ENCODE data around the gene DSCAM.
"Not testable (repeated sequence)": the region's sequence is repeated elsewhere in the genome, so short reads cannot be mapped to it uniquely, and the experiment has no call there.

DSCAM gene

DNA sequence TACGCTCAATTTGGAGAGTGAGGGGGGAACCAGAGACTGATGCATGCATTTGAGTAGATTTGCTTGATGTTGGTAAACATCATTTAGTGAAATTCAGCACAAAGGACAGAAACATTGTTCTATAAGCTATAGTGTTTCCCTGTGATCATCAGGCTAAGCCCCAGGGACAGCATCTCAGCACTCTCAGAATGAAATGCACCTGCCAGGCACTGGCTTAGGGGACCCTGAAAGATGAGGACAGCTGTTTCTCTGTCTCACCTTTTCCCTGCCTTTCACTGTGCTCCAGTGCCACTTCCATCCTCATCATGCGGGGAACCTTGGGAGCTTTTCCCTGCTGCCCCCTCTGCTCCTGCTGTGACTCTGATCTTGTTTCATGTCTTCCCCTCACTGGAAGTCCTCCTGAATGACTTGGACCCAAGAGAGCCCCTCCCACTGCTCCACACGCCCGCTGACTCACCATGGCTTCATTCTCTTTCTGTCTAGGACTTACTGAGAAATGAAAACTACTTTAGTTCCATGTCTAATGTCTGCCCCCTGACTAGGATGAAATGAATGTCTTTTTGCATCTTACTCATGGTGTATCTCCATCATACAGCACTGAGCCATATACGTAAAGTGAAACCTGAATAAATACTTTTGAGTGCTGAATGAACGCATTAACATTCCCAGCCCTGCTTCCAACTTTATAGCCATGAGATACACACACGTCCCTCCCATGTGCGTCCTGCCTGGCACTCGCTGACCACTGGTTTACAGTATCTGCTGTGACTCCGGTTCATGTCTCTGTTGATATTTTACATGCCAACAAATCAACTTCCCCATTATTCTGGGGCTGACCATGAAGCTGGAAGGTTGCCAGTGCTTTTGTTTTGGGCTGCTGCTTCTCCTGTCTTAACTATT, 797.7 kb downstream of the DSCAM start:
- no peaks in the 10 kb centered on the region for H3K36me3 Mint-ChIP-seq
- no peaks in the 10 kb centered on the region for H3K9me3 Mint-ChIP-seq (ENCODE audit: low read depth)
- H3K4me3 Mint-ChIP-seq: no peak overlapping the region
- H3K27me3 Mint-ChIP-seq: peaks cover 3% of the 10 kb centered on the region
- H3K4me1 Mint-ChIP-seq (ENCODE audit: low read depth): no peaks in the 10 kb centered on the region
- H3K27ac Mint-ChIP-seq: no peak overlapping the region

DNA sequence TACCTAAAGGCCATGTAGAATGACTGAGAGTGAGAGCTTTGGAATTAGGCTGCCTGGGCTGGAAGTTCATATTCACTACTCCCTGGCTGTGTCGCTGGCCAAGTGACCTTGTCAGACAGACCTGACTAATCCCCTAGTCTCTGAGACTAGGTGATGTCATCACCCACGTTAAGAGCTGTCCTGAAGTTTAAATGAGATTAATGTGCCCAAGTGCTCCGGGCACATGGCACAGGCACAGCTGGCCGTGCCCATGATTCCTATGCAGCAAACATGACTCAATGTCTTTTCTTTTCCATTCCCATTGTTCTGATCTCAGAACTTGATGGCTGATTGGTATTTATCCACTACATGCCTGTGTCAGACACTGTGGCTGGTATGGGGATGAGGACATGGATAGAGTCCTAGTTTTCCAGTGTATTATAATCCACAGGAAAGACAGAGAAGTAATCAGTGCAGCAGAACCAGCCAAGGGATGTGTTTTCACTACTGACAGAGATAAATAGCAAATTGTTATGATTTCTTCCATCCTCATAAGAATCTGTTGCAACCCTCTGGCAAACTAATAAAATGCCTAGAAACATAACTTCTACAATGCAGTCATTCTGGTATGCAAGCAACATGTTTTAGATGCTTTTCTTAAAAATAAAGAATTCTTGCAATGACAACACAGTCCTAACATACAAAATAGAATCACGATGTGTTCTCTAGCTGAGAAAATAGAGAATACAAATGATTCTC, 798.8 kb downstream of the DSCAM start:
- no peak overlapping the region for H3K27ac Mint-ChIP-seq
- no peak overlapping the region for H3K4me3 Mint-ChIP-seq
- no peaks in the 10 kb centered on the region for H3K4me1 Mint-ChIP-seq (ENCODE audit: low read depth)
- H3K9me3 Mint-ChIP-seq (ENCODE audit: low read depth): no peaks in the 10 kb centered on the region
- H3K36me3 Mint-ChIP-seq: no peaks in the 10 kb centered on the region
- peaks cover 3% of the 10 kb centered on the region for H3K27me3 Mint-ChIP-seq

DNA sequence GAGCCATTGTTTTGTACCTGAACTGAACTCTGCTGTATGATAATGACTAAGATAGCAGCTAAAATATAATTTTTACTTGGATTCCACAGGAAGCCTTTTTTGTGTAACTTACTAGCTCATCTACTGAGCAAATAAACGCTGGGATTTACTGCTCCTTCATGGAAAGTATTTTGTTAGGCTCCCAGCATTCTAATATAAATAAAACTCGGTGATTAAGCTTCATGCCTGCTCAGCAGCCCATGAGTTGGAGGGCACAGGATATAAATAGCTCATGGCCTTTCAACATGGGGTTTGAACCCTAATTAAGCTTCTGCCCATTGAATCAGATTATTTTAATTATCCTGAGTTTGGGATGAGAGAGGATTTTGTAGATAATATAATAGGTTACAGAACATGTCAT, 799.7 kb downstream of the DSCAM start:
- no peaks in the 10 kb centered on the region for H3K36me3 Mint-ChIP-seq
- no peaks in the 10 kb centered on the region for H3K9me3 Mint-ChIP-seq (ENCODE audit: low read depth)
- no peak overlapping the region for H3K27ac Mint-ChIP-seq
- H3K4me1 Mint-ChIP-seq (ENCODE audit: low read depth): no peaks in the 10 kb centered on the region
- peaks cover 3% of the 10 kb centered on the region for H3K27me3 Mint-ChIP-seq
- H3K4me3 Mint-ChIP-seq: no peak overlapping the region

DNA sequence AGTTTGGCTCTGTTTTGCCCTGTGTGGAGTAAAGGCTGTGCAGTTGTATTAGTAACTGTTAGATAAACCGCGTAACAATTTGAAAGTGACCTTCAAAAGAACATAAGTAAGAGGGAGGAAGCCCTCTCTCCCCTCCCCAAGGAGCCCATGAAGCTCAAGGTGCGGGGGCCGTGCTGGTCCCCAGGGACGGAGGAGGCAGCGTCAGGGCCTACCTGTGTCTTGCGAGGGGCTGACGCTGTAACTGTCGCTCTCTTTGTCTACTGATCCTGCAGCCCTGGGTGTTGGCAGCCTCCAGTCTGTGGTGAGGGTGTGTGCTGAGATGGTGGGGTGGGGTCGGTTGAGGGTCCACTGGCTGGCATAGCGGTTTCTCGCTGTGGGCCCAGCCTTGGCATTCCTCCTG, 803.1 kb downstream of the DSCAM start:
- H3K36me3 Mint-ChIP-seq: no peaks in the 10 kb centered on the region
- H3K4me1 Mint-ChIP-seq (ENCODE audit: low read depth): no peaks in the 10 kb centered on the region
- no peaks in the 10 kb centered on the region for H3K9me3 Mint-ChIP-seq (ENCODE audit: low read depth)
- no peaks in the 10 kb centered on the region for H3K27me3 Mint-ChIP-seq
- no peak overlapping the region for H3K27ac Mint-ChIP-seq
- H3K4me3 Mint-ChIP-seq: no peak overlapping the region

DNA sequence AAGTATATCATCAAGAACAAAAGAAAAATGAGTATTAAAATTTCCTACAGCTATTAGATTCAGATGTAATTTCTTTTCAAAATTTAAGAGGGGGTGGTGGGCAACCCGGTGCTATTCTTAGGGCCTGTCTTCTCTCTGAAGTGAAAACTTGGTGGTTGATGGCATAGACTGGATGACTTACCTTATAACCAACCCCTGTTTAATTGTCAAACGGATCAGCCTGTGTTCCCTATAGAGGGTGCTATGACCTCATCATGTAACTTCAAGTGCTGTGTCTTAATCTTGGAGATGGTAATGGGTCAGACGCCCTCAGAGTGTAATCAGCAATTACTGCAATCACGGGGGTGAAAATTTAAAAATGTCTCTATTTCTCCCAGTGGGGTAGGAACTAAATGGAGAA, 803.5 kb downstream of the DSCAM start:
- Mint-ChIP-seq H3K4me3 (no peak overlapping the region), H3K9me3 (ENCODE audit: low read depth) (no peaks in the 10 kb centered on the region), H3K4me1 (ENCODE audit: low read depth) (no peaks in the 10 kb centered on the region), H3K36me3 (no peaks in the 10 kb centered on the region), H3K27ac (no peak overlapping the region), H3K27me3 (no peaks in the 10 kb centered on the region)

DNA sequence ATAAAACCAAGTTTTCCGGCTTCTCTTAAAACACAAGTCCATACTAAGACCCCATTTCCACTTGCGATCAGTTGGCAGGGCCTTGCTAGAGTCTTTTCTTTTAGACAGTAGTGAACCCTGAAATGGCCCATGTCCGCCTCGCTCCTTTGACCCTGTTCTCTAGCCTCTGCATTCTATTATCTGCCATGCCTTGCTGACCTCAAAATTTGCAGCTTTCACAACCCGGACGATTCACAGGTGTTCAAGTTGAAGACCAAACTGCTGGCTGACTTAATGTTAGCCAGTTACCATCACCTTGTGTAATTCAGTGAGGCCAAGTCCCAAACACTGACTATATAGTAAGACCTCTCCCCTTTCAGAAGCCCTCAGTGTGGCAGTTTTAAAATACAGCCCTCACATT, 805.5 kb downstream of the DSCAM start:
- no peaks in the 10 kb centered on the region for H3K9me3 Mint-ChIP-seq (ENCODE audit: low read depth)
- no peaks in the 10 kb centered on the region for H3K4me1 Mint-ChIP-seq (ENCODE audit: low read depth)
- H3K27me3 Mint-ChIP-seq: no peaks in the 10 kb centered on the region
- no peak overlapping the region for H3K4me3 Mint-ChIP-seq
- no peak overlapping the region for H3K27ac Mint-ChIP-seq
- H3K36me3 Mint-ChIP-seq: no peaks in the 10 kb centered on the region

DNA sequence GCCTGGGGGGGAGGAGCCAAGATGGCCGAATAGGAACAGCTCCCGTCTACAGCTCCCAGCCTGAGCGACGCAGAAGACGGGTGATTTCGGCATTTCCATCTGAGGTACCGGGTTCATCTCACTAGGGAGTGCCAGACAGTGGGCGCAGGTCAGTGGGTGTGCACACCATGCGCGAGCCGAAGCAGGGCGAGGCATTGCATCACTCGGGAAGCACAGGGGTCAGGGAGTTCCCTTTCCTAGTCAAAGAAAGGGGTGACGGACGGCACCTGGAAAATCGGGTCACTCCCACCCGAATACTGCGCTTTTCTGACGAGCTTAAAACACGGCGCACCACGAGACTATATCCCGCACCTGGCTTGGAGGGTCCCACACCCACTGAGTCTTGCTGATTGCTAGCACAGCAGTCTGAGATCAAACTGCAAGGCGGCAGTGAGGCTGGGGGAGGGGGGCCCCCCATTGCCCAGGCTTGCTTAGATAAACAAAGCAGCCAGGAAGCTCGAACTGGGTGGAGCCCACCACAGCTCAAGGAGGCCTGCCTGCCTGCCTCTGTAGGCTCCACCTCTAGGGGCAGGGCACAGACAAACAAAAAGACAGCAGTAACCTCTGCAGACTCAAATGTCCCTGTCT, 813.7 kb downstream of the DSCAM start:
- not testable (repeated sequence) for H3K27me3 Mint-ChIP-seq; H3K9me3 Mint-ChIP-seq (ENCODE audit: low read depth); H3K36me3 Mint-ChIP-seq; H3K27ac Mint-ChIP-seq; H3K4me1 Mint-ChIP-seq (ENCODE audit: low read depth); H3K4me3 Mint-ChIP-seq

DNA sequence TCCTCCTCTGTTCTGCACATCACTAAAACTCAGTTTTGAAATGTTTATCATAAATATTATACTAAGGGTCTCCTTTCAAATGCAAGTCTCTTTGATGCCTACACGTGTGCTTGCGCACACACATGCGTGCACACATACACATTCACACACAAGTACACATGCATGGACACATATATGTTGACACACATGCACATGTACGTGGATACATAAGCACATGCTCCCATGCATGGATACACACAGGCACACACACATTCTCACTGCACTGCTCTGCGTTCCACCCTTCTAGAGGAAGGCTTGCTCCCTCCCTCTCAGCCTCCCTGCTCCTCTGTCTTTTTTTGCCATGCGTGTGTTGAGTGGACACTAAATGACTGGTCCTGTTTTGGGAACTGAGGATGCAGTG, 817.1 kb downstream of the DSCAM start:
- Mint-ChIP-seq H3K27me3 (no peaks in the 10 kb centered on the region), H3K4me3 (no peak overlapping the region), H3K9me3 (ENCODE audit: low read depth) (no peaks in the 10 kb centered on the region), H3K36me3 (no peaks in the 10 kb centered on the region), H3K27ac (no peak overlapping the region), H3K4me1 (ENCODE audit: low read depth) (no peaks in the 10 kb centered on the region)

DNA sequence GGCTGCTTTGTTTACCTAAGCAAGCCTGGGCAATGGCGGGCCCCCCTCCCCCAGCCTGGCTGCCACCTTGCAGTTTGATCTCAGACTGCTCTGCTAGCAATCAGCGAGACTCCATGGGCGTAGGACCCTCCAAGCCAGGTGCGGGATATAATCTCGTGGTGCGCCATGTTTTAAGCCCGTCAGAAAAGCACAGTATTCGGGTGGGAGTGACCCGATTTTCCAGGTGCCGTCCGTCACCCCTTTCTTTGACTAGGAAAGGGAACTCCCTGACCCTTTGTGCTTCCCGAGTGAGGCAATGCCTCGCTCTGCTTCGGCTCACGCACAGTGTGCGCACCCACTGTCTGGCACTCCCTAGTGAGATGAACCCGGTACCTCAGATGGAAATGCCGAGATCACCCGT, 818.6 kb downstream of the DSCAM start:
- H3K36me3 Mint-ChIP-seq: not testable (repeated sequence)

DNA sequence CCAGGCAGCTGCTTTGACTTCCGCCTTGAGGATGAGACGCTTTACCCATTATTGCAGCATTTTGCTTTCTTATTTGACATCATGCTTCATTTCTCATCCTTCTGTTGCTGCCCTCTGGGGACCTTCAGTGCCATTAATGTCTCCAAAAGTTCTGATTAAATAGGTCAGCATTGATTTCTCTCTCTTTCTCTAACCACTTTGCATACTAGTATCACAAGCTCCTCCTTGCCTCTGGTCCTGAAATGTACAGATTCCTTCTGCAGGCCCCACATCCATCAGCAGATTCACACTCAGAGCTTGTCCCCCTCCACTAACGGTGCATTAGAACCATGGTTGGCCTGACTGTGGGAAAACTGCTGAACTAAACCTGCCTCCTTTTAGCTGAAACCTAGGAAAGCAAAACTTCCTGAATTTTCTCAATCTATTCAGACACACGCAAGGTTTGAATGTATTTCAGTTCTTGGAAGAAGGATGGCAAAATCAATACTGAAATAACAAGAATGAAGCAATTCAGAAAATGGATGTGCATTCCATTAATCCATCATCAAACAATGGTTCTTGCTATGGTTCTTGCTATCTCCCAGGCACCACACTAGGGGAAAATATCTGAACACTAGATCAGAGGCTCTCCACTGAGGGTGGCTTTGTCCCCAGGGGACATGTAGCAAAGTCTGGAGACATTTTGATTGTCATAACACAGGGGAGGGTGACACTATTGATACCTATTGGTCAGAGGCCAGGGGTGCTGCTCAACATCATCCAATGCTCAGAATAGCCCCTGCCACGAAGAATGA, 825.2 kb downstream of the DSCAM start:
- H3K36me3 Mint-ChIP-seq: no peaks in the 10 kb centered on the region
- H3K4me3 Mint-ChIP-seq: no peak overlapping the region
- H3K4me1 Mint-ChIP-seq (ENCODE audit: low read depth): no peaks in the 10 kb centered on the region
- H3K9me3 Mint-ChIP-seq (ENCODE audit: low read depth): peaks cover 7% of the 10 kb centered on the region
- H3K27ac Mint-ChIP-seq: no peak overlapping the region
- H3K27me3 Mint-ChIP-seq: no peaks in the 10 kb centered on the region

More for the DNA sequence above, 818.6 kb downstream of the DSCAM start:
- H3K27ac Mint-ChIP-seq; H3K4me3 Mint-ChIP-seq; H3K27me3 Mint-ChIP-seq; H3K4me1 Mint-ChIP-seq (ENCODE audit: low read depth); H3K9me3 Mint-ChIP-seq (ENCODE audit: low read depth): not testable (repeated sequence)

DNA sequence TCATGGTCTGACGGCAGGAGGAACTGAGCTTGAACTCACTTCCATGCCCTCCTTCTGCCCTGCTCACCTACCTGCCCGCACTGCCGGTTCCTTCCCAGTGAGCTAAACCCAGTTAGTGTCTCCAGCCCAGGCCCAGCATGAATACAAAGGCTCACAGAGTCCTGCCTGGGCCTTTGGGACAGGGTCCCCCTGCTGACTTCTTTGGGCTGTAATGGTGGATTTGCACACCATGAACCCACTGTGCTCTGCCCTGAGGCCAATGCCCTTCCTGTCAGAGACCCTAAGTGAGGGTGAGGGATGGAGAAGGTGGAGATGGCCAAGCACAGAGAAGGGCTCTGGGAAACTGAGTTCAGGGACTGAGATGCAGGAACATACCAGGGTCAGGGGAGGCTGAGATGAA, 826.3 kb downstream of the DSCAM start:
- peaks cover 7% of the 10 kb centered on the region for H3K9me3 Mint-ChIP-seq (ENCODE audit: low read depth)
- no peak overlapping the region for H3K27ac Mint-ChIP-seq
- no peaks in the 10 kb centered on the region for H3K27me3 Mint-ChIP-seq
- H3K4me1 Mint-ChIP-seq (ENCODE audit: low read depth): no peaks in the 10 kb centered on the region
- H3K4me3 Mint-ChIP-seq: no peak overlapping the region
- no peaks in the 10 kb centered on the region for H3K36me3 Mint-ChIP-seq

DNA sequence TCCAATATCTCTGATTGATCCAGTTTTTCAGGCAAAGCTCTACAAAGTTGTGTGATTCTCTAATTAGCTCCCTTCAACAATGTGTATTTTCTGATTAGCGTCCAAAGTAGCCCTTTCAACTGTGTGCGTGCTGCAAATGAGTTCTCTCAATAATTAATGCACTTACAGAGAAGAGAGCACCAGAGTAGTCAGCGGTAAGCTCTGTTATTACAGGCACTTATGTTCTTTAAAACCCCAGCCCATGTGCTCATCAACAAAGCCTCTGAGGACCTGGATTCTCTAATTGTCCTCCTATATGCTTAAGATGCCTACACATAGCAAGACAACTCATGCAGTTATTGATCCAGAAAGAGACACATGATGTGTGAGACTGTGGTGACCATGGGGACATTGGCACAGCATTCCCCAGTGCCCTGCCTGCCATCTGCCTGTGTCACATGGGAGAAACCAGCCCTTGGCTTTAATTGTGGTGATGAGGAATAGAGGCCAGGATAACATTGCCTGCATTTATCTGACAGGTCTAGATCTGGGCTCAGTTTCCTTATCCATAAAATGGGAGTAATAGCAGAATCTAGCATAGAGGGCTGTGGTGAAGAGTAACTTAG, 828.0 kb downstream of the DSCAM start:
- Mint-ChIP-seq H3K36me3 (no peaks in the 10 kb centered on the region), H3K4me3 (no peak overlapping the region), H3K4me1 (ENCODE audit: low read depth) (no peaks in the 10 kb centered on the region), H3K9me3 (ENCODE audit: low read depth) (peaks cover 7% of the 10 kb centered on the region), H3K27ac (no peak overlapping the region), H3K27me3 (no peaks in the 10 kb centered on the region)

DNA sequence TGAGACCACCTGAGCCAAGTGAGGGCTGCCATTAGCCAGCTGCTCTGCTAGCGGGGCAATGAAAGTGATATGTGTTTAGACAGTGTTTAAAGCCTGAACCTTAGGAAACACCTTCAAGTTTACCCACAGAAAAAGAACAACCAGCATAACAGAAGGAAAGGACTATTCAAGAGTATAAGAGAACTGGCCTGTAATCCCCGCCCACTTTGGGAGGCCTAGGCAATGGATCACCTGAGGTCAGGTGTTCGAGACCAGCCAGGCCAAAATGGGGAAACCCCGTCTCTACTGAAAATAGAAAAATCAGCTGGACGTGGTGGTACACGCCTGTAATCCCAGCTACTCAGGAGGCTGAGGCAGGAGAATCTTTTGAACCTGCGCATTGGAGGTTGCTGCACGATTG, 830.3 kb downstream of the DSCAM start:
- no peaks in the 10 kb centered on the region for H3K27me3 Mint-ChIP-seq
- no peak overlapping the region for H3K27ac Mint-ChIP-seq
- H3K4me3 Mint-ChIP-seq: no peak overlapping the region
- no peaks in the 10 kb centered on the region for H3K4me1 Mint-ChIP-seq (ENCODE audit: low read depth)
- no peaks in the 10 kb centered on the region for H3K36me3 Mint-ChIP-seq
- peaks cover 7% of the 10 kb centered on the region for H3K9me3 Mint-ChIP-seq (ENCODE audit: low read depth)

DNA sequence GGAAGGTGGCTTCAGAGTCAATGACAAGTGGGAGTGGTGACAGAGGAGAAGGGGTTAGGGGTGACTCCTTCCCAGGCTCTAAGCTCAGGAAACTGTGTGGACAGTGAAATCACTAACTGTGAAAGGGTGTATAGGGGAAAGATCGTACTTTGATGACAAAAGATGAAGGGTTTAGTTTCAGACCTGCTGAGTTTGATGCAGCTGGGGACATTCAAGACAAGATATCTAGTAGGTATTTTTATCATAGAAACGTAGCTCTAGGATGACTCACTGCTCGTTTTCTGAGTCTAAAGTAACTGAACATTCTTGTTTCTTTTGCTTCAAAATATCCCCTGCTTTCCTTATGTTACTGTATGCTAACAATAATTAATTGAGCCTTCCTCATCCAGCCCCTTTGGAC, 830.7 kb downstream of the DSCAM start:
- no peaks in the 10 kb centered on the region for H3K27me3 Mint-ChIP-seq
- H3K4me3 Mint-ChIP-seq: no peak overlapping the region
- H3K9me3 Mint-ChIP-seq (ENCODE audit: low read depth): peaks cover 7% of the 10 kb centered on the region
- H3K4me1 Mint-ChIP-seq (ENCODE audit: low read depth): no peaks in the 10 kb centered on the region
- H3K36me3 Mint-ChIP-seq: no peaks in the 10 kb centered on the region
- no peak overlapping the region for H3K27ac Mint-ChIP-seq

Measured in activated naive CD8-positive, alpha-beta T cell (primary cell).